IMR-90 (cell line): ENCODE measurements around the gene TNRC6B.

Experiments used
- CEBPB ChIP-seq: IDR thresholded peaks from 2 replicates; pipeline ENCODE4 v1.6.1; 2012; ENCODE audit warnings: low read depth, low read length, improper control_type of control experiment
- CTCF ChIP-seq: conservative IDR thresholded peaks from 2 replicates; pipeline ENCODE4 v1.5.1; 2012; ENCODE audit warnings: mild to moderate bottlenecking, low read depth, low read length, improper control_type of control experiment
- MXI1 ChIP-seq: IDR thresholded peaks from 2 replicates; pipeline ENCODE4 v1.6.1; 2012; ENCODE audit warnings: low read depth, mild to moderate bottlenecking, low read length, moderate library complexity, borderline replicate concordance
- POLR2A ChIP-seq: IDR thresholded peaks from 2 replicates; pipeline ENCODE4 v1.6.1; 2012; ENCODE audit warnings: mild to moderate bottlenecking, low read depth, low read length

DNA sequence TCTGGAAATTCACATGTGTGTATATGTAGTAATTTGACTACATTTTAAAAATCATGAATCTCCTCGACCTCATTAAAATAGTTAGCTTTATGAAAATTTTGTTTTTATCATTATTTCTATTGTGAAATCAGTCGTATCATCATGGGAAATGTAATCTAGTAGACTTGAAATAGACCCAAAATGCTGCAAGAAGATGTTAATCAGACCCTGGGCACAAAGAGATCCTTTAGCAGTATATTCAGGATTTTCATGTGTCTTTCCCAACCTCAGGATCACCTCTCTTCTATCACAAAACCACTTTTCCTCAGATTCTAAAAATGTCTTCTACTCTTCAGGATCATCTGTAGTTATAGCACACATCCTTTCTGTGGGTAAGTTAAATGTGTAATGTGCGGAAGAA is 93.7 kb downstream of the TNRC6B start:
- no peak for TF ChIP-seq CTCF
- TF ChIP-seq CEBPB, result peak; percentile 18; the same call in 1 of the 2 replicates
- TF ChIP-seq MXI1, result no peak
- no peak for TF ChIP-seq POLR2A
